ENCODE results near the gene PPP6R1.

DNA sequence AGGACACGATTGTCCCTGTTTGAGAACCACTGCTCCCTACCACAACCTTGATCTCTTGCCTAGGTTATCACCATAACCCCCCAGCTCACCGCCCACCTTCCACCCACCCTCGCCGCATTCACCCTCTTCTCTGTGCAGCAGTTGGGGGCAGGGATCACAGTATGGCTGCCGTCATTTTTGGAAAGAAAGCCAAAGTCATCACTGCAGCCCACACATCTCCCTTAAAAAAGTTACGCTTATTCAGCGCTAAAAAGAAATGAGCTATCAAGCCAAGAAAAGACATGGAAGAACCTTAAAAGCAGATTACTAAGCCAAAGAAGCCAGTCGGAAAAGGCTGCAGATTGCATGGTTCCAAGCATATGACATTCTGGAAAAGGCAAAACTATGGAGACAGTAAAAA lies 10.5 kb upstream of the PPP6R1 start:
- no peak for TF ChIP-seq POLR2A (IDR thresholded peaks at IDR 0.05)
- TF ChIP-seq, protein P1, sequence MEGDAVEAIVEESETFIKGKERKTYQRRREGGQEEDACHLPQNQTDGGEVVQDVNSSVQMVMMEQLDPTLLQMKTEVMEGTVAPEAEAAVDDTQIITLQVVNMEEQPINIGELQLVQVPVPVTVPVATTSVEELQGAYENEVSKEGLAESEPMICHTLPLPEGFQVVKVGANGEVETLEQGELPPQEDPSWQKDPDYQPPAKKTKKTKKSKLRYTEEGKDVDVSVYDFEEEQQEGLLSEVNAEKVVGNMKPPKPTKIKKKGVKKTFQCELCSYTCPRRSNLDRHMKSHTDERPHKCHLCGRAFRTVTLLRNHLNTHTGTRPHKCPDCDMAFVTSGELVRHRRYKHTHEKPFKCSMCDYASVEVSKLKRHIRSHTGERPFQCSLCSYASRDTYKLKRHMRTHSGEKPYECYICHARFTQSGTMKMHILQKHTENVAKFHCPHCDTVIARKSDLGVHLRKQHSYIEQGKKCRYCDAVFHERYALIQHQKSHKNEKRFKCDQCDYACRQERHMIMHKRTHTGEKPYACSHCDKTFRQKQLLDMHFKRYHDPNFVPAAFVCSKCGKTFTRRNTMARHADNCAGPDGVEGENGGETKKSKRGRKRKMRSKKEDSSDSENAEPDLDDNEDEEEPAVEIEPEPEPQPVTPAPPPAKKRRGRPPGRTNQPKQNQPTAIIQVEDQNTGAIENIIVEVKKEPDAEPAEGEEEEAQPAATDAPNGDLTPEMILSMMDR (IDR thresholded peaks at IDR 0.05): no peak

All from lower leg skin (tissue), 3 donors.